ENCODE data around the gene TMEM40.
"Not testable (repeated sequence)": the region's sequence is repeated elsewhere in the genome, so short reads cannot be mapped to it uniquely, and the experiment has no call there.

TMEM40 gene

DNA sequence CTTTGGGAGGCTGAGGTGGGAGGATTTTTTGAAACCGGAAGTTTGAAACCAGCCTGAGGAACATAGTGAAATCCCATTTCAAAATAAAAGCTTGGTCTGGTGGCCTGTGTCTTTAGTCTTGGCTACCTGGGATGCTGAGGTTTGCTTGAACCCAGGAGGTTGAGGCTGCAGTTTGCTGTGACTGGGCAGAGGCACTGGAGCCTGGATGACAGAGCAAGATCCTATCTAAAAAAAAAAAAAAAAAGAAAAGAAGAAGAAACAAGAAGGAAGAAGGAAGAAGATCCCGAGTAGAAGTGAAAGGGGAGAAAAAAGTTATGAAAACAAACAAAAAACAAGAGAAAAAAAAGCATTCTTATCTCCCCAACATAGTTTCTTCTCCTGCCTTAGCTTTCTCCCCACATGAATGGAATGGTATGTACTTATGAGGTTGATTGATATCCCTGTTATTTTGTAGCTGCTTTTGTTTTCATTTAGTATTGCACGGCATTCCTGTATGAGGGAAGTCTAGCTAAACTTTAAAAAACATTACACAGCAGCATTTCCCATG is 42.4 kb downstream of the TMEM40 start:
- peak; percentile 9 for DNase-seq (ENCODE audit: low spot score)

DNA sequence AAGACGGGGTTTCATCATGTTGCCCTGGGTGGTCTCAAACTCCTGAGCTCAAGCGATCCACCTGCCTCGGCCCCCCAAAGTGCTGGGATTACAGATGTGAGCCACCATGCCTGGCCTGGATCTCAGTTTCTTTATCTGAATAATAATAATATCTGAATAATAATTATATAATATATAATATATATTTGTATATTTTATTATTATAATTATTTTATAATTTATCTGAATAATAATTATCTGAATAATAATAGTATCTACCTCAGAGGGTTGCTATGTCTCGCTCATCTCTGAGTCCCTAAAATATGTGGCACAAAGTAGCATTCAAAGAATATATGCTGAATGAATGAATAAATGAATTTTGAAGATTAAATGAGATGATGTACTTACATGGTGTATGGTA is 44.8 kb downstream of the TMEM40 start:
- no peak for DNase-seq (ENCODE audit: low spot score)

DNA sequence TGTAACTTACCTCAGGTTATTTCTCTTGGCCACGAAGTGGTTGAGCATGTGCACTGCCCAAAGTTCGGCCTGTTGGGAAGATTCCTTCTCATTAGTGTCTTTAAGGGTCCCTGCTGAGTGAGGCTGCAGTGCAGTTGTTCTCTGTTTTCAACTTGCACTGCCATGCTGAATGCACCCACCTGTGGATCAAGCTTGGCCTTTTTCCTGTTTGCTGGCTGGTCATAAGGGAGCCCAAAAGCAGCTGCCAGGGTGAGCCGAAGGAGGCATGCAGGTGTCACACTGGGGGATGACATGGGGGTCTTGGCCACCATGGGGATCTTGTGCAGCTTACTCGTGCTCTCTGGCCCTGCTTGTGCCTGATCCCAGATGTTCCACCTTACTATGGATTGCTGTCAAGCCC is 49.0 kb downstream of the TMEM40 start:
- no peak for DNase-seq (ENCODE audit: low spot score)

DNA sequence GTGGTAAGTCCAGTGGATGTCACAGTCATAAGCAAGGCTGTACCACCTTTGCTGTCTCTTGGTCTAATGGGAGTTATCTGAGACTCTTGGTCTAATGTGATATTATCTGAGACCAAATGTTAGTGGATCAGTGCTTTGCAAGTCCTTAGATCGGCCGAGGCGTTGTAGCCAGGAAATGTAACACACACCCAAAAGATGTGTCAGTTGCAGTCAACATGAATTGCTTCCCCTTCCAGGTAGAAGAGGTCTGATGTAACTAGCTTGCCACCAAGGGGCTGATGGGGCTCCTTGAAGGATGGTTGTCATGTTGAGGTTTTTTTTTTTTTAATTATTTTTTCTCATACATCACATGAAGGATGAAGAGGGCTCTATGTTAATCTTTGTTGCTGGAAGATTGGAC is 49.7 kb downstream of the TMEM40 start:
- DNase-seq (ENCODE audit: low spot score) = no peak

DNA sequence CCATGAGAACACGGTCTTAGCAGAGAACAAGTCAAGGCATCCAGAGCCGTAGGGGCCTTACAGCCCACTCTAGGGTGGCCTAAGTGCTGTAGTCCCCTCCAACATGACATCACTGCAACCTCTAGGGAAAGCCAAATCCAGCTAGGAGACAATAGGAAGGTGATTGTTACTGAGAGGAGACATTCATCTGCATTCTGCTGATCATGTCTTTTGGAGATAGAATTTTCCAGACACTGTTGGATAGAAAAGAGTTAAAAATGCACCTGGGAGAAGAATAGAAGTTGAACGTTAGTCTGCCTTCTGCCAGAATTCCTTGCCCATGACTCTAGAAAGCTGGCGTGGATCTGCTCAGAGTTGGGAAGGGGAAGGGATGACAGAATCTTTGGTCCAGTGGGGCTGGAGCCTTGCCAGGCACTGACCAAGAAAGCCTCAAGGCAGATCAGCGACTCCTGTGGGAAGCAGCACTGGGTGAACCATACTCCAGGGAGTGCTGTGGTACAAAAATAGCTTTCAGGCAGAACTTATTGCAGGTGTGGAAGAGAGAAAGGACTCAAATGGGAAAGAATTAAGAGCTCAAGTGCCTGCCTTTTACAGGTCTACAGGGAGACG is 50.4 kb downstream of the TMEM40 start:
- DNase-seq (ENCODE audit: low spot score) = peak; percentile 91

DNA sequence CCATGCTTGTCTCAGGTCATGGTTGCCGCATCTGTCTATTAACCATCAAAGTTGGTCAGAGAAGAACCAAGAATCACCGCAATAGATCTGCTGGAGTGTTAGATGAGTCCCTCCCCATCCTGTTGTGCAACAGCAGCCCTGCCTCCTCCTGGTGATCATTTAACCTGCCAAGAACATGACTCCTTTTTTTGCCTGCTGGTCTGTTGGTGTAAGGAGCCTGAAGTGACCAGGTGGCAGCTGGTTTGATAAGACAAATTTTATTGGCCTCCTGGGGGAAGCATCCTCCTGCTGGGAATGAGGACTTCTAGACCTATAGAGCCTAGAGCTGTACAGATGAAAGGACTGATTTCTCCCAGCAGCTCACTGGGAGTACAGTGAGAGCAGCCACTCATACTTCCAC is 51.6 kb downstream of the TMEM40 start:
- DNase-seq (ENCODE audit: low spot score) = no peak

DNA sequence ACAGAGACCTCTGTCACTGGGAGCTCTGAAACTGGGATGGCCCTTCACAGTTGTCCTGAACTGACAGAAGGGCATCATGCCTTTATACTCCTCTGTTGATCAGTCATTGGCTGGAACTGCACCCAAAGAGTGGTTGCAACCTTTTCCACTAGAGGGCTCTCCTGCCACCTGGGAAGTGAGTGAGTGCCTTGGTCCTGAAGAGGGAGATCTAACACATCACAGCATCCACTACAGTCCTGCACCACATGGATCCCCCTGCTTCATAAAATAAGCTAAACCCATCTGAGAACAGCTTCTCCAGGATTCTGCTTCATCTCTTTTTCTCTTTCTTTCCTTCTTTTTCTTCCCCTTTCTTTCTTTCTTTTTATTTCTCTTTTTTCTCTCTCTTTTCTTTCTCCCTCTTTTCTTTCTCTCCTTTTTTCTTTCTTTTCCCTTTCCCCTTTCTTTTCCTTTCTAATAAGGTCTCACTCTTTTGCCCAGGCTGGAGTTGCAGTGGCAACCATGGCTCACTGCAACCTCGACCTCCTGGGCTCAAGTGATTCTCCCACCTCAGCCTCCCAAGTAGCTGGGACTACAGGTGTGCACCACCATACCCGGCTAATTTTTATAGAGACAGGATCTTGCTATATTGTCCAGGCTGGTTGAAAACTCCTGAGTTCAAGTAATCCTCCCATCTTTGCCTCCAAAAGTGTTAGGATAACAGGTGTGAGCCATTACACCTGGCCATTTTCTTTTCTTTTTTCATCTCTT is 52.4 kb downstream of the TMEM40 start:
- DNase-seq (ENCODE audit: low spot score) = peak; percentile 60

DNA sequence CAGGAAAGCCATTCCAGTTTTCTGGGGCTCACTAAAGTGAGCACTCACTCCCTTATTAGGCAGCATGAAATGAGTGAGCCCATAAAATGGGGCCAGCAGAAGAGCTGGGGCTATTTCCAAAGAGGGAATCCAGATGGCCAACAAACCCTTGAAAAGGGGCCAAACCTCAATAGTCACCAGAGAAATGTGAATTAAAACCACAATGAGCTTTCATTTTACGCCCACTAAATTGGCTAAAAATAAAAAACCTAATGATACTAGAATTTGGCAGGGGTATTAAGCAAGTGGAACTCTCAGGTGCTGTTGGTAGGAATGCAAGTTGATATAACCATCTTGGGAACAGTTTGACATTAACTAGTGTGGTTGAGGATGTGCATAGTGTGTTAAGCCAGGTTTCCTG is 53.1 kb downstream of the TMEM40 start:
- peak; percentile 61 for DNase-seq (ENCODE audit: low spot score)

DNA sequence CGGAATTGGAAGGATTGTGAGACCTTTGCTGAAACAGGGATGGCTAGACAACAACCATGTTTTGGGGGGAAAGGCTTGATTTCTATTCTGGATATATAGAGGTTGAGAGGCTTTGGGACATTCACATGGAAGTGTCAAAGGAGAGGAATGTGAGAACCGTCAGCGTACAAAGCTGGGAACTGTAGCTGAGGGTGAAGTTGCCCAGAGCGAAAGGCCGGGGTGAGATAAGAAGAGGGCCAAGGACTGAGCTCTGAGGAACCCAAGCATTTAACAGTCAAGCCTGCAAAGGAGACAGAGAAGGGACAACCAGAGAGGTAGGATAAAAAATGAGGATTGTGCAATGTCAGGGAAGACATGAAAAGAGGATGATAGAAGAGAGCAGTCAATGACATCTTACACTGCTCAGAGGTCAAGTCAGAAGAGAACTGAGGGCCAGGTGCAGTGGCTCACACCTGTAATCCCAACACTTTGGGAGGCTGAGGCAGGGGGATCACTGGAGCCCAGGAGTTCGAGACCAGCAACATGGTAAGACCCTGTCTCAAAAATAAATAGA is 53.6 kb downstream of the TMEM40 start:
- DNase-seq (ENCODE audit: low spot score) = no peak

DNA sequence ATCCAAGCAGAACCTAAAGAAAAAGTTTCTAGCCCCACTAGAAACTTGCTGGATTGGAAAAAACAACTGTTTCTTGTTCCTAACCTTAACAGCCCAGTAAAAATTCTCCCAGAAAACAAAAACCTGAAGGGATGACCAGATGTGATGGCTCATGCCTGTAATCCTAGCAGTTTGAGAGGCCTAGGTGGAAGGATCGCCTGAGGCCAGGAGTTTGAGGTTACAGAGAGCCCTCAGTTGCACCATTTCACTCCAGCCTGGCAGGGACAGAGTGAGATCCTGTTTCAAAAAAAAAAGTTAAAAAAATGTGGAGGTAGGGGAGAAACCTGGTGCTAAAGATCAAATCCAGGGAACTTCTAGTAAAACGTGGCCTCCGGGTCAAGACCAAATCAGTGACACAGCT is 56.6 kb downstream of the TMEM40 start:
- no peak for DNase-seq (ENCODE audit: low spot score)

DNA sequence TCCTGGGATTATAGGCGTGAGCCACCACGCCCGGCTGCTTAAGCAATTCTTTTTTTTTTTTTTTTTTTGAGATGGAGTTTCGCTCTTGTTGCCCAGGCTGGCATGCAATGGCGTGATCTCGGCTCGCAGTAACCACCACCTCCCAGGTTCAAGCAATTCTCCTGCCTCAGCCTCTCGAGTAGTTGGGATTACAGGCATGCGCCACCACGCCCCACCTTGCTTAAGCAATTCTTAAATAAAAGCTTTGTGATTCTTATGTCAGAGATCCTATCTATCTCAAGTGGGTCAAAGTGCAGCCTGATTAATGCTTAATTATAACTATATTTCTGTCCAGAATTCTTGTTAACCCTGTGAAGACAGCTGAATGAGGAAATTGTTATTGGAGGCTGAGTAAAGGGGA is 57.5 kb downstream of the TMEM40 start:
- not testable (repeated sequence) for DNase-seq (ENCODE audit: low spot score)

DNA sequence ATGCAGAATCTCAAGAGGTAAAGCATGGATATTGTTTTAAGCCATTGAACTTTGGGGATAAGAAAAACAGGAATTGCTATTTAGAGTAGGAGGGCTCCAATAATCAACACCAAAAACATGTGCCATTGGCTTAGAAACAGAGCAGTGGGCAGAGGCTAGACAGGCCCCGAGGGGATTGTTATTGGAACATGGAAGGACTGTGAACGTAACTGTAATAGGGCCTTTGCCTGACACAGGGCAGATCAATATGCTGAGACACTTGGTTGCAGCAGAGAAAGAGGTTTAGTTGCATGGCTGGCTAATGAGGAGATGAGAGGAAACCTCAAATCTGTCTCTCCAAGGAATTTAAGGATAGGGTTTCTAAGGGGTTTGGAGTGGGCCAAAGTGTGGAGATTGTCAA is 58.3 kb downstream of the TMEM40 start:
- no peak for DNase-seq (ENCODE audit: low spot score)

DNA sequence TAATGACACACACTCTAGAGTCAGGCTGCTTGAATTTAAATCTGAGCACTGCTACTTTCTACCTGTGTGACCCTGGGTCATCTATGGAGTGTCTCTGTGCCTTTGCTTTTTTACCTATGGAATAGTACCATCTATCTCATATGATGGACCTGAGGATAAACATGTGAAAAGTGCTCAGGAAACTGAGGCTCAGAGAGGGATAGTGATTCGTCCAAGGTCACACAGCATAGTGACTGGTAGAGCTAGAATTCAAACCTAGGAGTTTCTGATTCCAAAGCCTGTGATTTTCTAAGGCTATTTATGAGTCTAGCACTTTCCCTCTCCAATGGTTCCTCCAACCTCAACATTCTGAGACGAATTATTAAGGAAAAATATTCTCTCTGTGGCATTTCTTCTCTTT is 63.1 kb downstream of the TMEM40 start:
- DNase-seq (ENCODE audit: low spot score) = no peak

DNA sequence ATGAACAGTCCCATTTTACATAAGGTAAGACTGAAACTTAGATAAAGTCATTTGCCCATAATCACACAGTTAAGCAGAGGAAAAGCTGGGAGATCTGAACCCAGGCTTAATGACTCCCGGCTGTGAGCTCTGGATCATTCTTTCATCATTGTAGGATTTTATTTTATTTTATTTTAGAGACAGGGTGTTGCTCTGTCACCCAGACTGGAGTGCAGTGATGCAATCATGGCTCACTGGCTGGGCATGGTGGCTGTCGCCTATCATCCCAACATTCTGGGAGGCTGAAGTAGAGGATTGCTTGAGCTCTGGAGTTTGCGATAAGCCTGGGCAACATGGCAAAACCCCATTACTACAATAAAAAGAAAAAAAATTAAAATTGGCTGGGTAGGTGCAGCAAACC is 63.9 kb downstream of the TMEM40 start:
- DNase-seq (ENCODE audit: low spot score) = peak; percentile 22

DNA sequence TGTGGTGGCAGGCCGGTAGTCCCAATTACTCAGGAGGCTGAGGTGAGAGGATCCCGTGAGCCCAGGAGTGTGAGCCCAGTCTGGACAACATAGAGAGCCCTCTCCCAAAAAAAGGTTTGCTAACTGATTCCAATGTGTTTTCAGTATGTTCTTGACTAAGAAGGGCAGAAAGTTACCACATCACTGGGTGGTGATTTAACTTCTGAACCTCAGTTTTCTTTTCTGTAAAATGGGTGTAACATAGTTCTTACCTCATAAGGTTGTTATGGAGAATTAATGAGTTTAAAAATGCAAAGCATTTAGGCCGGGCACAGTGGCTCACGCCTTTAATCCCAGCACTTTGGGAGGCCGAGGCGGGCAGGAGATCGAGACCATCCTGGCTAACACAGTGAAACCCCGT is 66.6 kb downstream of the TMEM40 start:
- DNase-seq (ENCODE audit: low spot score) = no peak

DNA sequence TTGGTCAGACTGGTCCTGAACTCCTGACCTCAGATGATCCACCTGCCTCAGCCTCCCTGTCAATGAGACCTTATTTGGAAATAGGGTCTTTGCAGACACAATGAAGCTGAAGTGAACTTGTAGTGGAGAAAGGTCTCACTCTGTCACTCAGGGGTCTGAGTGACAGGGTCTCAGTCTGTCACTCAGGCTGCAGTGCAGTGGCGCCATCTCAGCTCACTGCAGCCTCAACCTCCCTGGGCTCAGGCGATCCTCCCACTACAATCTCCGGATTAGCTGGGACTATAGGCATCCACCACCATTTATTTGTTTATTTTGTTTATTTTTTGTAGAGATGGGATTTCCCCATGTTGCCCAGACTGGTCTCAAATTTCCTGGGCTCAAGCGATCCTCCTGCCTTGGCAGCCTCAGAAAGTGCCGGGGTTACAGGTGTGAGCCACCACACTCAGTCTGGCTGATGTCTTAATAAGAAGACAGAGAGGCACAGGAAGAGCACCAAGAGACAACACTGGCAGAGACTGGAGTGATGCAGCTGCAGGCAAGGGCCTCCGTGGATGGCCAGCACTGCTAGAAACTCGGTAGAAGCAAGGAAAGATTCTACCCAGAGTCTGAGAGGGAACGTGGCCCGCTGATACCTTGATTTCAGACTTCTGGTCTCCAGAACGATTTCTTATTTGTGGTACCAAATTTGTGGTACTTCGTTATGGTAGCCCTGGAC is 68.9 kb downstream of the TMEM40 start:
- no peak for DNase-seq (ENCODE audit: low spot score)

DNA sequence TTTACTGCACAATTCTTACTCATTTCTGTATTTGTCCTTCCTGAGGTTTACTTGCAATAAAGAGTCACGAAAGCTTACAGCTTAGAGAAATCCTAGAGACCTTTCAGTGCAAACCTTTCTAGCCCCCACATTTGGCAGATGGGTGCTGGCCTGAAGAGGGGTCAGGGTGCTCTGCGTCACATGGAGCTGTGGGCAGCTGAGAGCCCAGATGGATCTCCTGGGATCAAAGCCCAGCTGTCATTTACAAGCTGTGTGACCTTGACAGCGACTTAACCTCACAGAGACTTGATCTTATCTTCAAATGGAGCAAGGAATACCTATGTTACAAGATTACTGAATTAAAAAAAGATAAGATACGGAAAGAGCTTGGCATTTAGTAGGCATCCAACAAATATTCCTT is 71.1 kb downstream of the TMEM40 start:
- DNase-seq (ENCODE audit: low spot score) = no peak

DNA sequence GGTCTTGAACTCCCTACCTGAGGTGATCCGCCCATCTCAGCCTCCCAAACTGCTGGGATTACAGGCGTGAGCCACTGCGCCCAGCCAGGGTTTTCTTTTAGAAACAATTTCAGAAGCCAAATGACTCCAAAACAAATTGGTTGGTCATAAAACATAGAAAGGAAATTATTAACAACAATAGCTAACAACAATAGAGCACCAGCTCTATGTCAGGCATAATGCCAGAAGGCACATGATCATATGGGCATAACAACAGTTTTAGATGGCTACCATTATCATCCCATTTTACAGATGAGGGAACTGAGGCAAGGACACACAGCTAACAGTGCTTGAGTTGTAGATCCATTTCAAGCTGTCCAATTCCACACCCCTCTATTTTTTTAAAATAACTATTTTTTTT is 73.0 kb downstream of the TMEM40 start:
- DNase-seq (ENCODE audit: low spot score) = no peak

Data from AG08395 (cell line).